ENCODE results near the gene NANOS2. TPM values are rescaled to one million over a fixed set of nuclear protein-coding genes. Genes with fewer than 3 reads are reported as not detected.
"Not testable (repeated sequence)": the region's sequence is repeated elsewhere in the genome, so short reads cannot be mapped to it uniquely, and the experiment has no call there.

The NANOS2 gene
- total RNA-seq, 4 donors from 2014 or later, result not detected

DNA sequence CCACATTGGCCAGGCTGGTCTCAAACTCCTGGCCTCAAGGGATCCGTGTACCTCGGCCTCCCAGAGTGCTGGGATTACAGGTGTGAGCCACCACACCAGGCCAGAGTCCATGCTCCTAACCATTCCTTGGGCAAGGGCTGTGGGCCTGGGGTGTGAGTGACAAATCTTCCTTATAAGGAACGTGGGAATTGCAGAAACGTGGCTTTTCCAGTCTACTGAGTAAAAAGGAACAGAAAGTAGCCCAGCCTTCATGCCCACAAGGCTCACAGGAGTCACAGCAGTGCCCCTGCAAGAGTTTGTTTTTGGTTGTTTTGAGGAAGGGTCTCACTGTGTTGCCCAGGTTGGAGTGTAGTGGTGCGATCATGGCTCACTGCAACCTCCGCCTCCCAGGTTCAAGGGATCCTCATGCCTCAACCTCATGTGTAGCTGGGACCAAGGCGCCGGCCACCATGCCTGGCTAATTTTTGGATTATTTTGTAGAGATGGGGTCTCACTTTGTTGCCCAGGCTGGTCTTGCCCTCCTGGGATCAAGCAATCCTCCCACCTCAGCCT lies 17.2 kb downstream of the NANOS2 start:
- no peak overlapping the region for H3K4me3 ChIP-seq (ENCODE audit: low read depth, poor library complexity, severe bottlenecking)
- 86 to 91% methylated on average over 8 of the region's 8 CpGs for WGBS, 2 donors
- no peak for DNase-seq (ENCODE audit: low spot score in 2 of 2)
- intact Hi-C loops (cut with DNase I; ENCODE audit: low total_unique reads), result no loop called here
- TF ChIP-seq POLR2A (IDR thresholded peaks at IDR 0.05), result no peak
- TF ChIP-seq, protein P1, sequence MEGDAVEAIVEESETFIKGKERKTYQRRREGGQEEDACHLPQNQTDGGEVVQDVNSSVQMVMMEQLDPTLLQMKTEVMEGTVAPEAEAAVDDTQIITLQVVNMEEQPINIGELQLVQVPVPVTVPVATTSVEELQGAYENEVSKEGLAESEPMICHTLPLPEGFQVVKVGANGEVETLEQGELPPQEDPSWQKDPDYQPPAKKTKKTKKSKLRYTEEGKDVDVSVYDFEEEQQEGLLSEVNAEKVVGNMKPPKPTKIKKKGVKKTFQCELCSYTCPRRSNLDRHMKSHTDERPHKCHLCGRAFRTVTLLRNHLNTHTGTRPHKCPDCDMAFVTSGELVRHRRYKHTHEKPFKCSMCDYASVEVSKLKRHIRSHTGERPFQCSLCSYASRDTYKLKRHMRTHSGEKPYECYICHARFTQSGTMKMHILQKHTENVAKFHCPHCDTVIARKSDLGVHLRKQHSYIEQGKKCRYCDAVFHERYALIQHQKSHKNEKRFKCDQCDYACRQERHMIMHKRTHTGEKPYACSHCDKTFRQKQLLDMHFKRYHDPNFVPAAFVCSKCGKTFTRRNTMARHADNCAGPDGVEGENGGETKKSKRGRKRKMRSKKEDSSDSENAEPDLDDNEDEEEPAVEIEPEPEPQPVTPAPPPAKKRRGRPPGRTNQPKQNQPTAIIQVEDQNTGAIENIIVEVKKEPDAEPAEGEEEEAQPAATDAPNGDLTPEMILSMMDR (IDR thresholded peaks at IDR 0.05), result no peak

DNA sequence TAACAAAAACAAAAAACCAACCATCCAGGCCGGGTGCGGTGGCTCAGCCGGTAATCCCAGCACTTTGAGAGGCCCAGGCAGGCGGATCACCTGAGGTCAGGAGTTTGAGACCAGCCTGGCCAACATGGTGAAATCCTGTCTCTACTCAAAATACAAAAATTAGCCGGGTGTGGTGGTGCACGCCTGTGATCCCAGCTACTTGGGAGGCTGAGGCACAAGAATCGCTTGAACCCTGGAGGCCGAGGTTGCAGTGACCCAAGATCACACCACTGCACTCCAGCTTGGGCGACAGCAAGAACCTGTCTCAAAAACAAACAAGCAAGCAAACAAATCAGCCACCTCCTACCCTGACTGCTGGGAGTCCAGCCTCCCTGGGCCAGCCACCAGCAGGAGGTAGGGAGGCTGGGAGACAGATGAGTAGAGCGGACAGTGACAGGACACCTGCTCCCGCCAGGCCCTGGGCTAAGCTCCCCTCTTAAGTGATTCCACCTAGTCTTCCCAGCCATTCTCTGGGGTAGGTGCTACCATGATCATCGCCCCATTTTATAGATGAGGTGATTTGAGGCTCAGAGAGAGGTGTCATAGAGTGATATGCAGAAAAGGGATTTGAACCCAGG lies 18.5 kb downstream of the NANOS2 start:
- DNase-seq (ENCODE audit: low spot score in 2 of 2); H3K4me3 ChIP-seq (ENCODE audit: low read depth, poor library complexity, severe bottlenecking); intact Hi-C loops (cut with DNase I; ENCODE audit: low total_unique reads): not testable (repeated sequence)
- 87 to 95% methylated on average over 12 of the region's 12 CpGs for WGBS, 2 donors

DNA sequence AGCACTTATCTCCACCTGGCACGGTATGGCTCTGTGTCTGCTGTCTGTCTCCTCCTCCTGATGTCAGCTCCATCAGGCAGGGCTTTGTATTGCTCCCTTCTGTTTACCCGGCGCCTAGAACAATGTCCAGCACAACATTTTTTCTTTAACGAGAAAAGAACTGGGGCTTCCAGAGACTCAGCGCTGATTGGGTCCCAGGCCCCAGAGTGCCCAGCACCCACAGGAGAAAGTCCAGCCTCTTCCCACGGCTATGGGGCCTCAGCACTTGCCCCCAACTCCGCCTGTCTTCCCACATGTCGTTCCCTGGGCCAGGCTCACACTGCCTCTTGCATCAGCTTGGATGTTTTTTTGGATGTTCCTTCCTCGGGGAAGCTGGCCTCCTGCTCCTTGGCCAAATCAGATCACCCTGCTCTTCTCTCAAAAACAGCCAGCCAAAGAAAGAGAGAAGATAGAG lies 19.0 kb downstream of the NANOS2 start:
- no peak for DNase-seq (ENCODE audit: low spot score in 2 of 2)
- H3K4me3 ChIP-seq (ENCODE audit: low read depth, poor library complexity, severe bottlenecking), result no peak overlapping the region
- 81 to 82% methylated on average over 9 of the region's 9 CpGs for WGBS, 2 donors
- intact Hi-C loops (cut with DNase I; ENCODE audit: low total_unique reads), result no loop called here
- TF ChIP-seq, protein P1 (IDR thresholded peaks at IDR 0.05), result no peak
- TF ChIP-seq POLR2A (IDR thresholded peaks at IDR 0.05), result no peak

DNA sequence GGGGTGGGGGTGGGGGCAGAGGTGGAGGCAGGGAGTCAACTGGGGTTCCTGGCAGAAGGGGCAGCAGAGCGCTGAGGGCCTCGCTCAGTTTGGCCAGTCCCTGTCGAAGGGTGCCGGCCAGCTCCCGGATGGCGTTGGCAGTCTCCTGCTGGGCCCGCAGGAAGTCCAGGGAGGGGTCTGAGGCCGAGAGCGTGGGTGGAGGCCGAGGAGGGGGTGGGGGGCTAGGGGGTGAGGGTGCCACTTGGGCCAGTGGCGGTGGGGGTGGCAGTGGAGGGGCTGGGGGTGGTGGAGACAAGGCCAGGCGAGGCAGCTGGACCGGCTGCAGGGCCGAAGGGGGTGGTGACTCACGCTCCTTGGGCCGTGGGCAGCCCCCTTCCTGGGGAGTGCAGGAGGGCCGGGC lies 23.7 kb downstream of the NANOS2 start:
- WGBS, 2 donors, result 87 to 89% methylated on average over 16 to 17 of the region's 17 CpGs
- intact Hi-C loops (cut with DNase I; ENCODE audit: low total_unique reads), result no loop called here
- DNase-seq (ENCODE audit: low spot score in 2 of 2), result no peak
- TF ChIP-seq, protein P1 (IDR thresholded peaks at IDR 0.05), result no peak
- TF ChIP-seq POLR2A (IDR thresholded peaks at IDR 0.05), result no peak
- no peak overlapping the region for H3K4me3 ChIP-seq (ENCODE audit: low read depth, poor library complexity, severe bottlenecking)

DNA sequence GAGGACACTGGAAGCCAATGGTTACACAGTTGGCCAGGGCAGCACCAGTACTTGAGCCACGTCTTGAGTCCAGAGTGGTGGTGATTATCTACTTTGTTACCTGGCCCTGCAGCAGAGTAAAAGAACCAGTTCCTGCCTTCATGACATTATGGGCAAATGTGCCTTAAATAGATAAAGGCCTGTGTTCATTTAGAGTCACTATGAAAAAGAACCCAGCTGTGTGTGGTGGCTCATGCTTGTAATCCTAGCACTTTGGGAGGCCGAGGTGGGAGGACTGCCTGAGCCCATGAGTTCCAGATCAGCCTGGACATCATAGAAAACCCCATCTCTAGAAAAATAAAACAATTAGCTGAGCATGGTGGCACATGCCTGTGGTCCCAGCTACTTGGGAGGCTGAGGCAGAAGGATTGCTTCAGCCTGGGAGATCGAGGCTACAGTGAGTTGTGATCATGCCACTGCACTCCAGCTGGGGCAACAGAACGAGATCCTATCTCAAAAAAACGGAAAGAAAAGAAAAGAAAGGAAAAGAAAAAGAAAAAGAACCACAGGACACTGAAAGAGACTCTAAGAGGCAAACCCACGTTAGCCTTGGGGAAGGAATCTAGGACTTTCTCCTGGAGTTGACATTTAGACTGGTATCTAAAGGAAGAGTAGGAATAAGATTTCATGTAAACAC lies 25.2 kb downstream of the NANOS2 start:
- H3K4me3 ChIP-seq (ENCODE audit: low read depth, poor library complexity, severe bottlenecking), result no peak overlapping the region
- TF ChIP-seq, protein P1 (IDR thresholded peaks at IDR 0.05), result no peak
- TF ChIP-seq POLR2A (IDR thresholded peaks at IDR 0.05), result no peak
- no peak for DNase-seq (ENCODE audit: low spot score in 2 of 2)
- WGBS, 2 donors, result 69 to 83% methylated on average over 6 of the region's 6 CpGs
- intact Hi-C loops (cut with DNase I; ENCODE audit: low total_unique reads), result no loop called here

DNA sequence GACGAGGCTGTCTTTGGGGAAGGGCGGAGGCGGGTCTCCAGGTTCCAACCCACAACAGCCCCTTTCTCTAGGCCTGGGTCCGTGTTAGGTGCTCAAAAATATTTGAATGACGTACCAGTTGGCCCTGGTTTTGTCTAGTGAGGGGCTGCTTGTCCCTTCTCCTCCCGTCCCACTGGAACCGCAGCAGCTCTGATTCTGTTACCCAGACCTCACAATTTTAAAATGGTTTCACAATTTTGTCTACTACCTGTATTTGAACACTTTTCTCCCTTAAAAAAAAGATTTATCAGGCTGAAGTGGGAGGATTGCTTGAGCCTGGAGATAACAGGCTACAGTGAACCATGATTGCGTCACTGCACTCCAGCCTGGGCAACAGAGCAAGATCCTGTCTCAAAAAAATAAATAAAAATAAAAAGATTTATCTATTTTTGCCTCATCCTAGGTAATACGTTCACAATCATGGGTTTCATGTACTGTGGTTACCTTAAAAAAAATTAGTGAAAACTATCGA lies 27.3 kb downstream of the NANOS2 start:
- peak overlapping the region; percentile 19 for H3K4me3 ChIP-seq (ENCODE audit: low read depth, poor library complexity, severe bottlenecking)
- intact Hi-C loops (cut with DNase I; ENCODE audit: low total_unique reads), result no loop called here
- no peak for TF ChIP-seq POLR2A (IDR thresholded peaks at IDR 0.05)
- TF ChIP-seq, protein P1 (IDR thresholded peaks at IDR 0.05), result no peak
- WGBS, 2 donors, result 35 to 45% methylated on average over 10 of the region's 10 CpGs
- DNase-seq (ENCODE audit: low spot score in 2 of 2), result no peak
